Endothelial cell of umbilical vein (primary cell): ENCODE measurements around the gene WFIKKN2. TPM values are rescaled to one million over a fixed set of nuclear protein-coding genes. Genes with fewer than 3 reads are reported as not detected.

Experiments used
- BruUV-seq: library from RNA; stranded (reverse); fragments of 400-500 nt; replicated peaks from 2 replicates; lab custom pipeline; 2021; lab: Mats Ljungman, UMichigan
- CTCF ChIA-PET: fragments of 300-600, 350-600 bp; sonication (Branson Sonifier 250); formaldehyde crosslinking; loops from one replicate; lab custom pipeline; 2021; ENCODE audit warnings: antibody characterized with exemption, inconsistent platforms; lab: Charles Lee
- POLR2A ChIA-PET: fragments of 300-600, 350-600 bp; sonication (Branson Sonifier 250); formaldehyde crosslinking; loops from one replicate; lab custom pipeline; 2021; ENCODE audit warnings: antibody characterized with exemption, inconsistent platforms; lab: Charles Lee
- DNase-seq: peaks from one replicate; pipeline ENCODE4 v3.0.0-alpha.2; 2011; ENCODE audit warnings: low read depth, low spot score
- FAIRE-seq: peaks from 2 replicates; lab custom pipeline; 2011; peaks lifted over from hg19 to GRCh38; lab: Jason Lieb, UNC
- H2AFZ ChIP-seq: 2 replicates; pipeline ENCODE4 v1.6.0; 2012; ENCODE audit warnings: low read depth, low read length, control low read depth, inconsistent platforms
- H3K27ac ChIP-seq: 2 replicates; pipeline ENCODE4 v1.5.1; 2011; ENCODE audit warnings: low read depth, mild to moderate bottlenecking, control low read depth, low read length, moderate library complexity; ENCODE audit not compliant: insufficient read depth
- H3K27me3 ChIP-seq, 2 experiments: 2 replicates each; pipeline versions ENCODE4 v1.6.0 to v1.6.1; 2011; ENCODE audit warnings: low read length in 2 of 2, mixed read lengths in 1 of 2; ENCODE audit not compliant: control insufficient read depth in 2 of 2, insufficient read depth in 2 of 2
- H3K36me3 ChIP-seq, 2 experiments: 2 replicates in 1 of 2; 3 replicates in 1 of 2; pipeline ENCODE4 v1.5.1; 2011; ENCODE audit warnings: low read length in 2 of 2, mild to moderate bottlenecking in 1 of 2, moderate library complexity in 1 of 2; ENCODE audit not compliant: control insufficient read depth in 2 of 2, insufficient read depth in 2 of 2; ENCODE audit errors: extremely low read depth in 1 of 2
- H3K4me1 ChIP-seq: 3 replicates; pipeline ENCODE4 v1.5.1; 2011; ENCODE audit warnings: mild to moderate bottlenecking, low read length; ENCODE audit not compliant: control insufficient read depth, insufficient read depth; ENCODE audit errors: extremely low read depth
- H3K4me2 ChIP-seq: 2 replicates; pipeline ENCODE4 v1.6.1; 2011; ENCODE audit warnings: low read length, control low read depth, mixed read lengths; ENCODE audit not compliant: insufficient read depth
- H3K4me3 ChIP-seq, 3 experiments: fragments of 200-600 bp in 1 of 3; sonication (generic), shearing (Covaris generic) in 1 of 3; replicated peaks in 1 of 3; 2 replicates each; pipeline ENCODE4 v1.5.1; 2011 to 2016; ENCODE audit warnings: control low read depth in 3 of 3, low read length in 3 of 3, mild to moderate bottlenecking in 2 of 3, inconsistent platforms in 1 of 3, low read depth in 1 of 3, moderate library complexity in 1 of 3; ENCODE audit not compliant: insufficient read depth in 1 of 3
- H3K79me2 ChIP-seq: 2 replicates; pipeline ENCODE4 v1.6.0; 2012; ENCODE audit warnings: low read length, inconsistent platforms; ENCODE audit not compliant: control insufficient read depth, insufficient read depth
- H3K9ac ChIP-seq: replicated peaks from 2 replicates; pipeline ENCODE3; 2011; ENCODE audit warnings: low read length, control low read depth; ENCODE audit not compliant: insufficient read depth; ENCODE audit errors: extremely low read depth
- H3K9me1 ChIP-seq: replicated peaks from 3 replicates; pipeline ENCODE4 v1.6.0; 2011; ENCODE audit warnings: mild to moderate bottlenecking, low read length; ENCODE audit not compliant: control insufficient read depth, insufficient read depth; ENCODE audit errors: extremely low read depth
- H3K9me3 ChIP-seq: replicated peaks from 2 replicates; pipeline ENCODE4 v1.5.1; 2012; ENCODE audit warnings: low read length, inconsistent platforms; ENCODE audit not compliant: control insufficient read depth, insufficient read depth
- H4K20me1 ChIP-seq: replicated peaks from 2 replicates; pipeline ENCODE3; 2011; ENCODE audit warnings: mild to moderate bottlenecking, low read length; ENCODE audit not compliant: control insufficient read depth, insufficient read depth; ENCODE audit errors: extremely low read depth
- EZH2 ChIP-seq: IDR thresholded peaks from 2 replicates; pipeline ENCODE4 v1.6.1; 2012; ENCODE audit warnings: borderline replicate concordance, low read depth, mild to moderate bottlenecking, moderate library complexity, low read length, inconsistent platforms; ENCODE audit not compliant: severe bottlenecking
- FOS ChIP-seq: IDR thresholded peaks from 2 replicates; pipeline ENCODE4 v1.6.1; 2011; ENCODE audit warnings: mild to moderate bottlenecking, low read length, moderate library complexity, borderline replicate concordance; ENCODE audit not compliant: insufficient read depth
- GATA2 ChIP-seq: IDR thresholded peaks from 2 replicates; pipeline ENCODE4 v1.7.0; 2011; ENCODE audit warnings: low read depth, mild to moderate bottlenecking, moderate library complexity, mixed read lengths, low read length; ENCODE audit not compliant: insufficient read length, insufficient read depth
- JUN ChIP-seq: IDR thresholded peaks from 2 replicates; pipeline ENCODE4 v1.6.1; 2011; ENCODE audit warnings: borderline replicate concordance, low read depth; ENCODE audit not compliant: insufficient read length, insufficient read depth
- MYC ChIP-seq: IDR thresholded peaks from one replicate; pipeline ENCODE4 v1.6.1; 2011; ENCODE audit warnings: mild to moderate bottlenecking, low read depth, low read length
- POLR2A ChIP-seq: IDR thresholded peaks from 2 replicates; pipeline ENCODE4 v1.6.1; 2012; ENCODE audit warnings: low read depth, mild to moderate bottlenecking, control low read depth, low read length
- POLR2AphosphoS5 ChIP-seq: IDR thresholded peaks from 2 replicates; pipeline ENCODE4 v1.6.1; 2012; ENCODE audit warnings: low read depth, mild to moderate bottlenecking, control low read depth, low read length, moderate library complexity; ENCODE audit not compliant: insufficient read depth
- dilution Hi-C: fragments of 300-500 bp; cut with MboI; formaldehyde crosslinking; loops from one replicate; pipeline ENCODE4 v1.15.0; 2019; ENCODE audit warnings: low sequenced_read_pairs; ENCODE audit not compliant: extremely low pct_ligation_motif_present
- intact Hi-C: fragments of 100-400 bp; cut with micrococcal nuclease; formaldehyde crosslinking; loops from one replicate; pipeline ENCODE4 v1.10.0; 2022
- polyA plus RNA-seq, 4 experiments: library from polyadenylated mRNA; depleted of rRNA in 3 of 4; stranded (reverse) in 3 of 4; unstranded in 1 of 4; fragments of >200 nt; gene quantifications; 2 replicates each; pipeline versions ENCODE4 v1.2.1 to v1.2.3, GENCODE V29; 2011 to 2012; ENCODE audit warnings: missing spikeins in 1 of 4
- total RNA-seq: library from RNA; stranded (reverse); gene quantifications from 2 replicates; pipeline ENCODE4 v1.2.3, GENCODE V29; 2021
- TF ChIP-seq, protein P1 (sequence below): IDR thresholded peaks from 2 replicates; pipeline ENCODE4 v1.6.1; 2011; ENCODE audit not compliant: insufficient read depth, insufficient read length
- TF ChIP-seq, protein P2 (sequence below), 2 donors: IDR thresholded peaks; 1 replicate in 1 of 2; 2 replicates in 1 of 2; pipeline ENCODE4 v1.5.1; 2011; ENCODE audit warnings: low read length in 2 of 2, mild to moderate bottlenecking in 2 of 2, moderate library complexity in 2 of 2, control low read depth in 1 of 2, inconsistent platforms in 1 of 2, low read depth in 1 of 2; ENCODE audit not compliant: insufficient read depth in 1 of 2; ENCODE audit errors: extremely low read depth in 1 of 2

Gene WFIKKN2
- total and polyA plus RNA-seq, 2 donors (not counting 3 experiments of a cell fraction or from before 2014, with no cell fraction given) = 0.03 TPM; not detected in 1

DNA sequence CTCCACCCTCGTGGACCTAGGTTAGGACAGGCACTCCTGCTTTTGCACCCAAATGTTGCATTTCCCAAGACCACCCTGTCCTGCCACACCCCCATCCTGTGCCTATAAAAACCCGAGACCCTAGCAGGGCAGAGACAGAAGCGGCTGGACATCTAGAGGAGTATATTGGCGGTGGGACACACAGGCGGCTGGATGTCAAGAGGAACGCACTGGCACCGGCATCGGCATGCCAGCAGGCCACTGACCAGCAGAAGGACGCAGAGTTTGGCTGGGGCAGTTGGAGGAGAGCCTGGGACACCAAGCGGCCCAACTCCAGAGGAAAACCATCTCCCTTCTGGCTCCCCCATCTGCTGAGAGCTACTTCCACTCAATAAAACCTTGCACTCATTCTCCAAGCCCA, 14.7 kb upstream of the WFIKKN2 start:
- H3K4me2 ChIP-seq = no peak overlapping the region
- H4K20me1 ChIP-seq = no peaks in the 10 kb centered on the region
- DNase-seq (no peak), FAIRE-seq (no peak)
- intact Hi-C loops (no loop called here), dilution Hi-C loops (no loop called here)
- ChIA-PET POLR2A (no interaction called here), CTCF (interaction anchor here (1.9 to 2.3 kb wide), 2 partner anchors 9 to 37 kb away, joined by 8 to 9 read pairs; no protein-coding TSS in a partner anchor)
- H3K79me2 ChIP-seq = no peaks in the 10 kb centered on the region
- no peaks in the 10 kb centered on the region for H3K9me1 ChIP-seq
- peaks cover 4% of the 10 kb centered on the region in 2 experiments for H3K27me3 ChIP-seq
- H3K9ac ChIP-seq = no peak overlapping the region
- H3K4me3 ChIP-seq = no peak overlapping the region
- no peaks in the 10 kb centered on the region for H3K9me3 ChIP-seq
- no TSS peak for BruUV-seq
- H3K36me3 ChIP-seq = no peaks in the 10 kb centered on the region
- TF ChIP-seq GATA2 (no peak), EZH2 (no peak), MYC (no peak), JUN (no peak), POLR2AphosphoS5 (no peak), FOS (no peak), POLR2A (no peak)
- TF ChIP-seq, protein P1, sequence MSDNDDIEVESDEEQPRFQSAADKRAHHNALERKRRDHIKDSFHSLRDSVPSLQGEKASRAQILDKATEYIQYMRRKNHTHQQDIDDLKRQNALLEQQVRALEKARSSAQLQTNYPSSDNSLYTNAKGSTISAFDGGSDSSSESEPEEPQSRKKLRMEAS = no peak
- TF ChIP-seq, protein P2, sequence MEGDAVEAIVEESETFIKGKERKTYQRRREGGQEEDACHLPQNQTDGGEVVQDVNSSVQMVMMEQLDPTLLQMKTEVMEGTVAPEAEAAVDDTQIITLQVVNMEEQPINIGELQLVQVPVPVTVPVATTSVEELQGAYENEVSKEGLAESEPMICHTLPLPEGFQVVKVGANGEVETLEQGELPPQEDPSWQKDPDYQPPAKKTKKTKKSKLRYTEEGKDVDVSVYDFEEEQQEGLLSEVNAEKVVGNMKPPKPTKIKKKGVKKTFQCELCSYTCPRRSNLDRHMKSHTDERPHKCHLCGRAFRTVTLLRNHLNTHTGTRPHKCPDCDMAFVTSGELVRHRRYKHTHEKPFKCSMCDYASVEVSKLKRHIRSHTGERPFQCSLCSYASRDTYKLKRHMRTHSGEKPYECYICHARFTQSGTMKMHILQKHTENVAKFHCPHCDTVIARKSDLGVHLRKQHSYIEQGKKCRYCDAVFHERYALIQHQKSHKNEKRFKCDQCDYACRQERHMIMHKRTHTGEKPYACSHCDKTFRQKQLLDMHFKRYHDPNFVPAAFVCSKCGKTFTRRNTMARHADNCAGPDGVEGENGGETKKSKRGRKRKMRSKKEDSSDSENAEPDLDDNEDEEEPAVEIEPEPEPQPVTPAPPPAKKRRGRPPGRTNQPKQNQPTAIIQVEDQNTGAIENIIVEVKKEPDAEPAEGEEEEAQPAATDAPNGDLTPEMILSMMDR (IDR thresholded peaks at IDR 0.05; ENCODE audit: extremely low read depth in 1 of 2, insufficient read depth in 1 of 2, low read depth in 1 of 2, low read length in 2 of 2) = no peak
- H2AFZ ChIP-seq = no peak overlapping the region
- no peak overlapping the region for H3K27ac ChIP-seq
- H3K4me1 ChIP-seq = no peaks in the 10 kb centered on the region
